HFF-Myc (cell line): ENCODE data around the gene STK39.

ENCODE experiments used
- DNase-seq: peaks from one replicate; pipeline ENCODE4 v3.0.0-alpha.2; 2011; ENCODE audit warnings: low read depth; ENCODE audit errors: extremely low read depth
- H3K4me3 ChIP-seq: replicated peaks from 2 replicates; pipeline ENCODE4 v1.5.1; 2011; ENCODE audit warnings: low read depth, mild to moderate bottlenecking, control low read depth, low read length
- TF ChIP-seq, protein P1 (sequence below): IDR thresholded peaks from 2 replicates; pipeline ENCODE4 v1.5.1; 2012; ENCODE audit warnings: mild to moderate bottlenecking, low read depth, low read length, control low read depth; ENCODE audit errors: missing control alignments

STK39 gene

GRCh38 chr2:168058675-168059074, 188.7 kb downstream of the STK39 start:
- DNase-seq: no peak
- TF ChIP-seq, protein P1, sequence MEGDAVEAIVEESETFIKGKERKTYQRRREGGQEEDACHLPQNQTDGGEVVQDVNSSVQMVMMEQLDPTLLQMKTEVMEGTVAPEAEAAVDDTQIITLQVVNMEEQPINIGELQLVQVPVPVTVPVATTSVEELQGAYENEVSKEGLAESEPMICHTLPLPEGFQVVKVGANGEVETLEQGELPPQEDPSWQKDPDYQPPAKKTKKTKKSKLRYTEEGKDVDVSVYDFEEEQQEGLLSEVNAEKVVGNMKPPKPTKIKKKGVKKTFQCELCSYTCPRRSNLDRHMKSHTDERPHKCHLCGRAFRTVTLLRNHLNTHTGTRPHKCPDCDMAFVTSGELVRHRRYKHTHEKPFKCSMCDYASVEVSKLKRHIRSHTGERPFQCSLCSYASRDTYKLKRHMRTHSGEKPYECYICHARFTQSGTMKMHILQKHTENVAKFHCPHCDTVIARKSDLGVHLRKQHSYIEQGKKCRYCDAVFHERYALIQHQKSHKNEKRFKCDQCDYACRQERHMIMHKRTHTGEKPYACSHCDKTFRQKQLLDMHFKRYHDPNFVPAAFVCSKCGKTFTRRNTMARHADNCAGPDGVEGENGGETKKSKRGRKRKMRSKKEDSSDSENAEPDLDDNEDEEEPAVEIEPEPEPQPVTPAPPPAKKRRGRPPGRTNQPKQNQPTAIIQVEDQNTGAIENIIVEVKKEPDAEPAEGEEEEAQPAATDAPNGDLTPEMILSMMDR: no peak
- no peak overlapping the region for H3K4me3 ChIP-seq

GRCh38 chr2:168056242-168056787, 191.1 kb downstream of the STK39 start:
- TF ChIP-seq, protein P1: no peak
- H3K4me3 ChIP-seq: no peak overlapping the region
- DNase-seq: no peak

DNA sequence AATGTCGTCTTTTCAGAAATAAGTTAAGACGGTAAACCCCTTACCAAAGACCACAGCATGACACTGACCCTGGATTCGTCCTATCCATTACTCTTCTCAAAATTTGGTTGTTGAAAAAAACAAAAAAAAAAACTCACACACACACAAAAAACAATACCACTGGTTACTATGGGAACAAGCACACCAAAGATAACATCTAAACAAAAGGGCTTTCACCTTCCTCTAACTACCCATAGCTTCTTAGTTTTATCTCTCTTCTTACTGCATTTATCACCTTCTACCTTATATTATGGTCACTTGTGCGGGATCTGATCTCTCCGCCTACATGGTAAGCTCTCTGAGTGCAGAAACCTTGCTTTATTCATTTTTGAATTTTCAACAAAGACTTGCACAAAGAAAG, 192.7 kb downstream of the STK39 start:
- H3K4me3 ChIP-seq: no peak overlapping the region
- no peak for DNase-seq
- TF ChIP-seq, protein P1: no peak

DNA sequence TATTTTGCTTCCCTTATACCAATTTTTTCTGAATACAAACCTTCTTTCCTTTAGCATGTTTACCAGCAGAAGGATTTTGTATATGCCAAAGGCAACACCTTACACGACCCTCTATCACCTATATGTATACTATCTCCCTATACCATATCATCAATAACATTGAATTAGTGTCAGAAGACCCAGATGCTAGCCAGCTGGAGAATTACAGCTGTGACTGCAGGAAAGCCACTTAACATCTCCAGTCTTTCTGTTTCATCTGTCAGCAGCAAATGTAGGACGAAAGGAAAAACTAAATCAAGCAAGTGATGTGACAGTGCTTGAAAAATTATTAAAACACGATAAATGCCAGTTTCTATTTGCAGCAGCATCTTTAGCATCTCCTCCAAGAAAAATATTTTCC, 193.7 kb downstream of the STK39 start:
- DNase-seq: no peak
- H3K4me3 ChIP-seq: no peak overlapping the region
- TF ChIP-seq, protein P1: no peak

DNA sequence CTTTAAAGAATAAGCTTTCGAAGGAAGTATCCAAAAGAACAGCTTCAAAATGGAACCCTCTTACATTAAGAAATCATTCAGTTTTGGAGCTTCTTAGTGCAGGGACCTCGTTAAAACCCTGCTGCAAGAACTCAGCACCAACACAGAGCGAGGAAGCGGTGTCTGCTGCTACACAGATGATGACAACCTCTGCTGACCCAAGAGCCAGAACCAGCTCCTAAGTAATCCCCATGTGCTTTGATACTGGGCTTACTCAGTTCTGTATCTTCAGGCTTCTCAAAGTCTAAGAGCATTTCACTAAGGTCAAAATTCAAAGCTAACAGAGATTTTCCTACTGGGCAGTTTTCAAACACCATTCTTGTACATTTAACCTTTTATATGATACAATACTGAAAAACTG, 194.6 kb downstream of the STK39 start:
- H3K4me3 ChIP-seq: no peak overlapping the region
- DNase-seq: no peak
- TF ChIP-seq, protein P1: no peak

DNA sequence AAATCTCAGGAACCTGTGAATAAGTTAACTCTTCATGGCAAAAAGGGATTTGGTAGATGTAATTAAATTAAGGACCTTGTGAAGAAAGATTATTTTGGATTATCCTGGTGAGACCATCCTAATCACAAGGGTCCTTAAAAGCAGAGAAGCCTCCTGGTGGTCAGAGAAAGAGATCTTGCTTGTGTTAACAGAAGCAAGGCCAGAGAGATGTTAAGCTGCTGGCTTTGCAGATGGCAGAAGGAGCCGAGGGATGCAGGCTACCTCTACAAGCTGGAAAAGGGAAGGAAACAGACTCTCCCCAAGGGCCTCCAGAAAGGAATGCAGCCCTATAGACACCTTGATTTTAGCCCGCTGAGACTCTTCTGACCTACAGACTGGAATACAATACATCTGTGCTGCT, 197.0 kb downstream of the STK39 start:
- no peak overlapping the region for H3K4me3 ChIP-seq
- TF ChIP-seq, protein P1: no peak
- no peak for DNase-seq

- TF ChIP-seq, protein P1: no peak
- H3K4me3 ChIP-seq: no peak overlapping the region
- DNase-seq: no peak
These were observed 197.8 kb downstream of the STK39 start for GRCh38 chr2:168049609-168050008.
